Kidney (tissue), 14 donors: ENCODE measurements around the gene CD200R1L. TPM values are rescaled to one million over a fixed set of nuclear protein-coding genes. Genes with fewer than 3 reads are reported as not detected.

ENCODE experiments used
- DNase-seq, 5 donors: peaks; one replicate each; pipeline ENCODE4 v3.0.0-alpha.2; 2013 to 2020
- FAIRE-seq: peaks from 2 replicates; lab custom pipeline; 2012; peaks lifted over from hg19 to GRCh38; lab: Jason Lieb, UNC
- H3K27ac ChIP-seq, 2 donors: one replicate each; pipeline ENCODE4 v1.7.0; 2013; ENCODE audit warnings: low read depth in 2 of 2, low read length in 2 of 2, inconsistent platforms in 1 of 2
- H3K27me3 ChIP-seq: one replicate; pipeline ENCODE4 v1.7.1; 2013; ENCODE audit warnings: low read length, inconsistent platforms; ENCODE audit not compliant: control insufficient read depth, insufficient read depth
- H3K36me3 ChIP-seq, 3 donors: one replicate each; pipeline versions ENCODE4 v1.7.0 to v1.7.1; 2013; ENCODE audit warnings: low read length in 3 of 3, control low read depth in 1 of 3, inconsistent platforms in 1 of 3; ENCODE audit not compliant: insufficient read depth in 3 of 3, control insufficient read depth in 2 of 3
- H3K4me1 ChIP-seq, 3 donors: one replicate each; pipeline versions ENCODE4 v1.7.0 to v1.7.1; 2013; ENCODE audit warnings: low read length in 3 of 3, inconsistent platforms in 1 of 3, low read depth in 1 of 3; ENCODE audit not compliant: control insufficient read depth in 2 of 3, insufficient read depth in 2 of 3
- H3K4me3 ChIP-seq, 3 donors: one replicate each; pipeline versions ENCODE4 v1.7.0 to v1.8.1; 2013; ENCODE audit warnings: low read length in 3 of 3, control low read depth in 1 of 3, inconsistent platforms in 1 of 3
- H3K9ac ChIP-seq, 3 donors: one replicate each; pipeline versions ENCODE4 v1.7.0 to v1.7.1; 2013; ENCODE audit warnings: low read length in 3 of 3, control low read depth in 1 of 3, inconsistent platforms in 1 of 3
- H3K9me3 ChIP-seq, 3 donors: one replicate each; pipeline versions ENCODE4 v1.7.0 to v1.7.1; 2013; ENCODE audit warnings: low read length in 3 of 3, control low read depth in 1 of 3, inconsistent platforms in 1 of 3; ENCODE audit not compliant: control insufficient read depth in 2 of 3, insufficient read depth in 1 of 3
- intact Hi-C: fragments of 100-400 bp; cut with DNase I; formaldehyde crosslinking; loops from one replicate; pipeline ENCODE4 v1.11.1; 2022
- polyA plus RNA-seq: library from polyadenylated mRNA; stranded (reverse); fragments of 350-450 nt; fragmentation: Illumina TruSeq; extraction: RNeasy Lipid Tissue Mini Kit (QIAGEN cat#74804); gene quantifications from one replicate; pipeline ENCODE4 v1.2.3, GENCODE V29; 2014; ENCODE audit warnings: low read depth, low replicate concordance; ENCODE audit not compliant: insufficient read depth
- total RNA-seq: library from RNA; stranded (reverse); fragmentation: NEBNext Ultra II Directional; extraction: Animal tissue kit (Norgen Biotek cat#: 25700); gene quantifications from one replicate; pipeline ENCODE4 v1.2.1, GENCODE V29; 2021
- TF ChIP-seq, protein P1 (sequence below): IDR thresholded peaks from 3 replicates; pipeline ENCODE4 v1.5.1; 2012; ENCODE audit warnings: mild to moderate bottlenecking, moderate library complexity, borderline replicate concordance; ENCODE audit not compliant: insufficient read depth; ENCODE audit errors: extremely low read depth
- donor health status: control.
- donor health status: control.
- donor health status: control.
- donor health status: control.
- donor health status: control.
- donor health status: DM: yes; HTN: yes; CAD: no.
- donor health status: Normal renal cell carcinoma (clear cell type).

The CD200R1L gene
- total and polyA plus RNA-seq, 2 donors from 2014 or later: not detected

DNA sequence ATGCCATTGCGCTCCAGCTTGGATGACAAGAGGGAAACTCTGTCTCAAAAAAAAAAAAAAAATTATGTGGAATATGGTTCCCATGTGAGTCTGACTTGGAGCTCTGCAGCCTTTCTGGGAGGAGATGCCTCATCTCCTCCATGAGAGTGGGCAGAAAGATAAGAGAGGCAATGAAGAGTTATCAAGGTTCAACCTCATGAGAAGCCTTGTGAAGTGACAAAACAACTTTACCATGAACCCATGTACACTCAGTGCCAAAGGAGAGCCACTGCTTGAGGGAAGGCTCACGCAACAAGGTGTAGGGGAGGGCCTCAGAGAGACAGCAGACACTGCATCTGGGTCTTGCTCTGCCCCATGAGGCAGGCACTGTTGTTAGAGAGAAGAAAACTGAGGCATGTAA is 75.7 kb downstream of the CD200R1L start:
- H3K9ac ChIP-seq: no peak overlapping the region
- DNase-seq (no peak), FAIRE-seq (no peak)
- no peaks in the 10 kb centered on the region for H3K36me3 ChIP-seq
- H3K4me3 ChIP-seq: no peak overlapping the region
- H3K27ac ChIP-seq: no peak overlapping the region
- H3K4me1 ChIP-seq: no peaks in the 10 kb centered on the region
- intact Hi-C loops: no loop called here
- no peaks in the 10 kb centered on the region for H3K9me3 ChIP-seq
- TF ChIP-seq, protein P1, sequence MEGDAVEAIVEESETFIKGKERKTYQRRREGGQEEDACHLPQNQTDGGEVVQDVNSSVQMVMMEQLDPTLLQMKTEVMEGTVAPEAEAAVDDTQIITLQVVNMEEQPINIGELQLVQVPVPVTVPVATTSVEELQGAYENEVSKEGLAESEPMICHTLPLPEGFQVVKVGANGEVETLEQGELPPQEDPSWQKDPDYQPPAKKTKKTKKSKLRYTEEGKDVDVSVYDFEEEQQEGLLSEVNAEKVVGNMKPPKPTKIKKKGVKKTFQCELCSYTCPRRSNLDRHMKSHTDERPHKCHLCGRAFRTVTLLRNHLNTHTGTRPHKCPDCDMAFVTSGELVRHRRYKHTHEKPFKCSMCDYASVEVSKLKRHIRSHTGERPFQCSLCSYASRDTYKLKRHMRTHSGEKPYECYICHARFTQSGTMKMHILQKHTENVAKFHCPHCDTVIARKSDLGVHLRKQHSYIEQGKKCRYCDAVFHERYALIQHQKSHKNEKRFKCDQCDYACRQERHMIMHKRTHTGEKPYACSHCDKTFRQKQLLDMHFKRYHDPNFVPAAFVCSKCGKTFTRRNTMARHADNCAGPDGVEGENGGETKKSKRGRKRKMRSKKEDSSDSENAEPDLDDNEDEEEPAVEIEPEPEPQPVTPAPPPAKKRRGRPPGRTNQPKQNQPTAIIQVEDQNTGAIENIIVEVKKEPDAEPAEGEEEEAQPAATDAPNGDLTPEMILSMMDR: no peak
- no peaks in the 10 kb centered on the region for H3K27me3 ChIP-seq

DNA sequence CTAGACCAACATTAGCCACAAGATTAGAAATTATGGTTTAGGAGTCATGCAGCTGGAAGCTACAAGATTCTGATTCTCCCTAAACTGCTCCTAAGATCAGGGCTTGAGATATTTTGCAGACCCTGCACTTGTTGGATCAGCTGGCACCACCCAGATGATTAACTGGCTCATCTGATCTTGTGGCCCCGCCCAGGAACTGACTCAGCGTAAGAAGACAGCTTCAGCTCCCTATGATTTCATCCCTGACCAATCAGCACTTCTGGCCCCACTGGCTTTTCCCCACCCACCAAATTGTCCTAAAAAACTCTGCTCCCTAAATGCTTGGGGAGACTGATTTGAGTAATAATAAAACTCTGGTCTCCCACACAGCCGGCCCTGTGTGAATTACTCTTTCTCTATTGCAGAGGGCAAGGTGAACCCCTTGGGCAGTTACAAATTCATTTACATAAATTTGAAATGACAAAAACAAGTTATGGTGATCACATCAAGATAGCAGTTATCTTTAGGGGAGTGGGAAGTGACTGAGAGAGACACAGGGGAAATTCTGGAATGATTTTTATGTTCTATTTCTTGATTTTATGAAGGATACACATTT is 76.5 kb downstream of the CD200R1L start:
- Histone ChIP-seq H3K27ac (no peak overlapping the region), H3K9ac (no peak overlapping the region), H3K27me3 (no peaks in the 10 kb centered on the region), H3K9me3 (no peaks in the 10 kb centered on the region), H3K36me3 (no peaks in the 10 kb centered on the region), H3K4me3 (no peak overlapping the region), H3K4me1 (no peaks in the 10 kb centered on the region)
- TF ChIP-seq, protein P1: no peak
- no peak for DNase-seq
- FAIRE-seq: no peak
- intact Hi-C loops: no loop called here

GRCh38 chr3:112769286-112769978 is 77.2 kb downstream of the CD200R1L start:
- Histone ChIP-seq H3K9me3 (no peaks in the 10 kb centered on the region), H3K27me3 (no peaks in the 10 kb centered on the region), H3K27ac (no peak overlapping the region), H3K4me3 (no peak overlapping the region), H3K36me3 (no peaks in the 10 kb centered on the region), H3K9ac (no peak overlapping the region), H3K4me1 (no peaks in the 10 kb centered on the region)
- DNase-seq (peak in 2 of 5 donors; percentile 18 to 61), FAIRE-seq (no peak)
- intact Hi-C loops: no loop called here
- TF ChIP-seq, protein P1: no peak
